Stimulated activated CD4-positive, alpha-beta T cell treated with anti-CD3 and anti-CD28 coated beads, Interleukin-2, amount 100 ng/mL, for 24 hours (primary cell): ENCODE data around the gene DHX38.
A peak's percentile ranks its signal among the peaks of the same experiment; 100 is the strongest.

Experiments used
- DNase-seq, 2 donors: peaks; one replicate each; pipeline ENCODE4 v3.0.0-alpha.2; 2020

DHX38 gene

DNA sequence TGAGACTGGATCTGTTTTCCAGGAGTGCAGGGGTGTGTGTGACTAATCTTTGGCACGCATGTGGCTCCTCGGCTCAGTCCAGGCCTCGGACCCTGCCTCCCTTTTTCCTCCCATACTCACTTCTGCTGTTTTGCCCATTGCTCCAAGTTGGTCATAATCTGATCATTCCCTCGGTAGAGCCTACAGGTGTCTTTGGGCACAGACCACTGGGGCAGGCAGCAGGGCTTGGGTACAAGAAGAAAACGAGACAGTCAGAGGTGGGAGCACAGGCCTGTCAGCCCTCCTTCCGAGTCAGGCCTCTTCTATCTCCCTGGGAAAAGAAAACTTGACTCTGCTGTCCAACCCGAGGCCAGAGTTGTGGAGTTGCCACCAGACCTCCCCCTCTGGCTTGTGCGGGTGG, 29.8 kb downstream of the DHX38 start:
- no peak for DNase-seq

DNA sequence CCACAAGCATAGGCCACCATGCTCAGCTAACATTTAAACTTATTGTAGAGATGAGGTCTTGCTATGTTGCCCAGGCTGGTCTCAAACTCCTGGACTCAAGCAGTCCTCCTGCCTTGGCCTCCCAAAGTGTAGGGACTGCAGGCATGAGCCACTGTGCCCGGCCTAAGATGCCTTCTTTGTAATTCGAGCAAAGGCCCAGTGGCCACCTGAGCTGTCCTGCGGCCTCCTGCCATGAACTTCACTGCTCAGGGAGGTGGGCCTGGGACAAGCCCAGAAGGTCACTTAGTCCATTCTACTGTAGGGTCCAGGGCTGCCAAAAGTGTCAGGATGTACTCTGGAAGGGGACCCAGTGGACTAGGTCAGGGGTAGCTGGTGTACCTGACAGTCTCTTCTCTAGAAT, 30.5 kb downstream of the DHX38 start:
- DNase-seq, result no peak

DNA sequence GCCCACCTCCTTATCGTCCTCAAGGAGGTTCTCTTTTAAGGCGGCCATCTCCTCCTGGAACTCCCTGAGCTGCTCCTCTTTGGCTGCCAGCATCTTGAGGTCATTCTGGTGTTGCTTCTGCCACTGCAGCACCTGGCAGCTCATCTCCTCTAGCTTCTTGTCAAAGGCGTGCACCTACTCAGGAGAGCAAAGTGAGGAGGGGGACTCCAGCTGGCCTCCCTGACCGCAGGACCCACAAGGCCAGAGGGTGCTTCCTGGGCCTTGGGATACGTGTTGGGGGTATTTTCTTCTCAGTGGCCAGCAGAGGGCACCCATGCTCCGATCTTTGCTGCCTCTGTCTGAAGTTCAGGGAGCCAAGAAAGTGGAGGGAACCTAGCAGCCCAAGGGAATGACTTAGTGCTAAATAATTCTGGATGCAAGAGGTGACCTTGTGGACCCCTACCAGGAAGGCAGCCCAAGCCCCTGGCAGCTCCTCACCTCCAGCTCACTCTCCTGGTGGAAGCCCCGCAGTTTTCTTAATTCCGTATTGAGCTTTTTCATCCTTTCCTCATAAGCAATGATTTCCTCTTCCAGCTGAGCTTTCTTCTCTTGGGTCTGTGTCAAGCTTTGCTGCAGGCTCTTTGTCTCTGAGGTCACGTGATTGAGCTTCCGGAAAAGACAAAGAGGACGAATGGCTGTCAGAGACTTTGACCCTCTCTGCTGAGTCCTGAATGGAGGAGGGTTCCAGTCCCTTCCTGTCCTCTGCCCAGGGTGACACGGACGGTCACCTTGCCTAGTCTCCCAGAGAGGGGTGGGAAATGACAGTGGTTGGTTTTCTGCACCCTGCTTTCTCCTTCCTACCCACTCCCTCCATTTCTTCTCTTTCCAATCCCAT, 31.4 kb downstream of the DHX38 start:
- DNase-seq, result peak; percentile 74 to 75

DNA sequence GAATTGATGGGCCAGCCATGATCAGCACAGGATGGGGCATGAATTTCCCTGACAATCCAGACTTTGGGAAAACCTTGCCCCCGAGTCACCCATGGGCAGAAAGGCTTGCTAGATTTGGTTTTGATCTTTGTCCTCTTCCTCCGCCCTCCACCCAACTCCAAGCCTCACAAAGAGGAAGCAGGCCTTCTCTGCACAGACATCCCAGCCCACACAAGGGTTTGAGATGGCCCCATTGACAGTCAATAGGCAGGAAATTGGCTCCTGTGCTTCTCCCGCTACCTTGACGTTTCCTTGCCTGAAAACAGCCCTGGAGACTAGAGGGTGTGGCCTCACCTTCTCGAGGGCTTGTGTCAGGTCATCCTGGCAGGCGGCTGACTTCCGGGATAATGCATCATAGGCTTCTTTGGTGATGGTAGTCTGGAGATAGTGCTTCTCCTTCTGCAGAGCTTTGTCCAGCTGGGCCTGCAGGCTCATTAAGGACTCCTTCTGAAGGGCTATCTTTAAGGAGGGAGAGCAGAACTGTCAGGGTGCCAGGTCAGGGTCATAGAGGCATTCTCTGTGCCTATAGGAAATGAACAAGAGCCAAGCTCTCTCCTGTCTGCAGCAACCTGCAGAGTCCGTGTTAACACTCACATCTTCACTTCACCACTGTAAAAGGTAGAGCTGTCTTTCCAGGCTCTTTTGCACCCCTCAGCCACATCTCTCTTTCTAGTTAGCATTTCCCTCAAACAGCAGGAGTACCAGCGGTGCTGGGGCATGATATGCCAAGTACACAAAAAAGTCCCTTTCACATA, 32.2 kb downstream of the DHX38 start:
- DNase-seq, result no peak

DNA sequence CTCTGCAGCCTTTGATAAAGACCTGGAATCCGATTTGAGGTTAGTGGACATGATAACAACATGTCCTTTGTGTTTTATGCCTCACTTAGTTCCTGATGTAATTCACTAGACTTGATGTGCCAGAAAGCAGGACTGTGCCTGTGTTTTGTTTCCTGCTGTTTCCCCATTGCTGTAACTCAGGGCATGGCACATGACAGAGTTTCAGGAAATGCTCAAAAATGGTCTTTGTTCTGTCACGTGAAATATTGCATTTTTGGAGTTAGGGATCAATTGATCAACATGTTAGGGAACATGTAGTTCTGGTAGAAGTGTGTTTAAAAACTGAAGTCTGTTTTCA, 32.8 kb downstream of the DHX38 start:
- no peak for DNase-seq

DNA sequence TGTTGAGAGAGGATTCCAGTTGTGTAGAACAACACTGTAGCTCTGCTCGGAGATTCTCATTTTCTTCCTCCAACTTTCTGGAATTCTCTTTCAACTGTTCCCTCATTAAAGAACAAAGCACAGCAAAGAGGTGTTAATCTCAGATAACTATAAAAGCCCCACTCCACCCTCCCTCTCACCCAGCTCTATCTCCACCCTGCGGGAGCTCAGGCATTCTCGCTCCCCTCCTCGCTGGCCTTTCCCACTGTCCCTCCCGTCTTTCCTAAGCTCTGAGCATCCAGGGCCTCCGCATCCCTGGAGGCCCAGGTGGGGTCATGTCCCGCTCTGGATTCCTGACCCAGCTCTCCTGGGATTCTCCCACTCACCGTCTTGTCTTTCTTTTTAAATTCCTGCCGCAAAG, 35.1 kb downstream of the DHX38 start:
- no peak for DNase-seq

DNA sequence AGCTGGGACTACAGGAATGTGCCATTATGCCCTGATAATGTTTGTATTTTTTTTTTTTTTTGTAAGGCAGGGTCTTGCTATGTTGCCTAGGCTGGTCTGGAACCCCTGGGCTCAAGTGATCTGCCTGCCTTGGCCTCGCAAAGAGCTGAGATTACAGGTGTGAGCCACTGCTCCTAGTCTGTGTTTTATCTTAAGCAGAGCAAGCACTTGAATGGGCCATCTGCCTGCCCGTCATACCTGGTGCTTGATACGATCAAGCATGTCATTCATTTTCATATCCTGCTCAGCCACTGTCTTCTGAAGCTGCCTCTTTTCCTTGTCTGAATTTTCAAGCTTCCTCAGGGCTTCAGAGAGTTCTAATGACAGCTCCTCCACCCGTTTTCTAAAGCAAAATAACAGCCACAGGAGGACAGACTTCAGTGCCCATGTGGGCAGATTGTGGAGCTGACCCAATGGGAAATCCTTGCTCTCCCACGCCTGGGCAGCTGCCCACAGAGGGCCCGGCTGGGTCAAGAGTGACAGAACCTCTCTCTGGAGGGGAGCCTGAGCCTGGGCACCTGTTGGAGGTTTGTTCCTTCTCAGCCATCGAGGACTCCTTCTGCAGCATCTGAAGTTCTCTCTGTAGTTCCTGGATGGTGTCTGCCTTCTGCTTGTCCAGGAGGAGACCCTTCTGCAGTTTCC, 36.5 kb downstream of the DHX38 start:
- no peak for DNase-seq

DNA sequence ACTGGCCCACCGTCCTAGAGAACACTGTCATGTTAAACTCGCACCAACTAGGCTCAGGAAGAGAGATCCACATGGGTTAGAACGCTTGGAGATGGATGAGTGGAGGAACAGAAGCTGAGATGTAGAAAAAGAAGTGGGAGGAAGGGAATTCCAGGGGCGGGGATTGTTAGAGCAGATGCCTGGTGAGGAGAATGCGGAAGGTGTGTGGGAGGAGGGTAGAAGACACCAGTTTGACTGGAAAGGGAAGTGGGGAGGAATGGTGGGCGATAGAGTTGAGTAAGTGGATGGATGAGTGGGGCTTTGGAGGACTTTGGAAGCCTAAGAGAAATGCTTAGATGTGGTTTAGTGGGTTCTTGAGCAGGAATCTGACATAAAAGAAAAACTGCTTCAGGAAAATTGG, 37.4 kb downstream of the DHX38 start:
- no peak for DNase-seq

DNA sequence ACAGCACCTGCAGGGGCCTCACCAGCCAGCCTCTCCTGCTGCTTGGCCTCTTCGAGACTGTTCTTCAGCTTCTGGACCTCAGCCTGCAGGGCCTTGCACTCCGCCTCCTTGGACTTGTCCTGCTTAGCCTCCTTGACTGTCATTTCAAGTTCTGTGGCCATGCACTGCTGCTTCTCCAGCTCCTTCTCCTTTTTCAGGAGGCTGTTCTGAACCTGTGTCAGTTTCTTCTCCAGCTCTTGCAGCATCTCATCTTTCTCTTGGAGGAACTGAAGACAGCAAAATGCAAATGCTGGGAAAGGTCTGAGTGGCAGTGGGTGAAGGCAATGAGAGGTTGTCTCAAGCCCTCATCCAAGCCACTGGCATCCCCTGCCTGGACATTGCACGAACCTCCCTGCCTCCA, 39.1 kb downstream of the DHX38 start:
- DNase-seq, result no peak

DNA sequence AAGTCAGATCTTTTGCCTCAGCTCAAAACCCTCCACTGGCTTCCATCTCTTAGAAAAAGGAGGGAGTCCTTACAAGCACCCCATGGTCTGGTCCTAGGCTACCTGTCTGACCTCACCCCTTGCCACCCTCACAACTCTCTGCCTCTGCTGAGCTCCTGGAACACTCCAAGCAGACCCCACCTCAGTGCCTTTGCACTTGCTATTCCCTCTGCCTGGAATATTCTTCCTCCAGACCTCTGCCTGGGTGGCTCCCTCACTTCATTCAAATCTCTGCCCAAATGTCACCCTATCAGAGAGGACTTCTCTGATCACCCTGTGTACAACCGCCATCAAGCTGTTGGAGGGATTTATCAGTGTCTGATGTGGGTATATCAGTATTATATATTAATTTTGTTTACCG, 40.9 kb downstream of the DHX38 start:
- no peak for DNase-seq

DNA sequence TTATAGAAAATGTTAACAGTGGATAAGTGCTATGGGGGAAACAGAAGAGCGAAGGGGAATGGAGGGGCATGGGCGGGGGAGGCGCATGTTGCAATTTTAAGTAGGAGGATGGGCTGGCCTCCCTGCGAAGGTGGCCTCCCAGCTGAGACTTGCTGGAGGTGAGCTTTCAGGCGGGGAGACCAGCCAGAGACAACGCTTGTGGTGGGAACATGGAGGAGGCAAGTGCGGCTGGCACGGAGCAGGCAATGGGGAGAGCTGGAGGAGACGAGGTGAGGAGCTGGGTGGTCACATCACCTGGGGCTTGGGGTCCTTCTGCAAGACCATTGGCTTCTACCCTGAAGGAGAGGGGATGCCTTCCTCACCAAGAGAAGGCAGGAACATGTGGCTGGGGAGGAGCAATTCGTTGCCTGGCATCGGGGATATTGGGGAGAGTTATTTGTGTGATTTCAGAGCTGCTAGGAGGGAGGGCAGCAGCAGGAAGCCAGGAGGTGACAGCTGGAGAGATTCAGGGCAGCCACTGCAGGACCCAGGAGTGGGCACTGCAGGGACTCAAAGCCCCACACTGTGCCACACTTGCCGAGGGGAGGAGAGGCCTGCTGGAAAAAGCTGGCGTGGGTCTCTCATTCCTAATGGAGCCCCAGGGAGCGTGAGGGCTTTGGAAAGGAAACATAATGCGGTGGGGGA, 43.9 kb downstream of the DHX38 start:
- no peak for DNase-seq

DNA sequence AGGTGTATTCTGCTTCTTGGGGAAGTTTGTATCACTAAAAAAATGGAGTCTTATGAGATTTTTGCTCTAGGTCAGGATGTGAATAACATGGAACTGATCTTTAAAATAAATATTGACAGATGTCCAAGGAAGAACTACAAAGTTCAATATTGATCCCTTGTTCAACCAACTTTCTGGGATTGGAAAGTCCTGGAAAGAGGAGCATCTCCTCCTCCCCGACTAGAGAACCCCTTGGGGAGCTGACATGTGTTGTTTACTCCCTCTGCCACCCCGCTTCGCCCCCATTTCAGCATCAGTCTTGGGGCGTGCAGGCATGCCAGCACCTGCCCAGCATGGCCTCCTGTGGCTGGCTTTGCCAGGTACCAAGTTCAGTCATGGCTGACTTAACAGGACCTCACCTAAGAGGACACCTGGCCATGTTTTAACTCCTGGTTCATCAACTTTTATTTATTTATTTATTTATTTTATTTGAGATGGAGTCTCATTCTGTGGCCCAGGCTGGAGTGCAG, 44.5 kb downstream of the DHX38 start:
- no peak for DNase-seq

DNA sequence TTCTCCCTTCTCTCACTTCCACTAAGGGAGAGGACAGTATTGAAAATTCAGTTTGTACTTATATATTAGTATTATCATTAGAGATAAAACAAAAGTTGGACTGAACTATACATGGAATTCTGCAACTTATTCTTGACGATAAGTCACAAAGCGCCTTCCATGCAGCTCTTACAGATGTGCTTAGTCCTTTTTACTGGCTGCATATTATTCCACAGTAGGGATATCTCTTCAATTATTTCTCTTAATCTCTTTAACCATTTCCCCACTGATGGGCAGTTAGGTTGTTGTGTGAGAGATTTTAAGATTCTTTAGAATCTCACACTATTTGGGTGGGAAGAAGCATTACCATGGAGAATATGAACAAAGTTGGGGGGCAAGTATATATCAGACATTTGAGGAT, 46.3 kb downstream of the DHX38 start:
- DNase-seq, result no peak

DNA sequence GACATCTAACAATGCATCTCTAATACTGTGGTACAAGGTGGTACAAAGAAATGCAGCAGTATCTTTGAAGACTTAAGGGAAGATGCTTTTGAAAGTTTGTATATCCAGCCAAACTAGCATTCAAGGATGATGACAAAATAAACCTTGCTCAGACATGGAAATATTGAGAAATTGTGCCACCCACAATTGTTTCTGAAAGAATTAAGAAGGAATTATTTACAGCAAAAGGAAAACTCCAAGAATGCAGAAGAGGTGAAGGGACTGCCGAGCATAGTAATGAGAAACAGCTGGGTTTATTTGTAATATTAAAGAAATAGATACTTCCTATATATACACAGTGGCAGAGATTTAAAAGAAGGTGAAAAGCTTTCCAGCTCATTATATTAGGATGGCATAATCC, 48.8 kb downstream of the DHX38 start:
- no peak for DNase-seq

DNA sequence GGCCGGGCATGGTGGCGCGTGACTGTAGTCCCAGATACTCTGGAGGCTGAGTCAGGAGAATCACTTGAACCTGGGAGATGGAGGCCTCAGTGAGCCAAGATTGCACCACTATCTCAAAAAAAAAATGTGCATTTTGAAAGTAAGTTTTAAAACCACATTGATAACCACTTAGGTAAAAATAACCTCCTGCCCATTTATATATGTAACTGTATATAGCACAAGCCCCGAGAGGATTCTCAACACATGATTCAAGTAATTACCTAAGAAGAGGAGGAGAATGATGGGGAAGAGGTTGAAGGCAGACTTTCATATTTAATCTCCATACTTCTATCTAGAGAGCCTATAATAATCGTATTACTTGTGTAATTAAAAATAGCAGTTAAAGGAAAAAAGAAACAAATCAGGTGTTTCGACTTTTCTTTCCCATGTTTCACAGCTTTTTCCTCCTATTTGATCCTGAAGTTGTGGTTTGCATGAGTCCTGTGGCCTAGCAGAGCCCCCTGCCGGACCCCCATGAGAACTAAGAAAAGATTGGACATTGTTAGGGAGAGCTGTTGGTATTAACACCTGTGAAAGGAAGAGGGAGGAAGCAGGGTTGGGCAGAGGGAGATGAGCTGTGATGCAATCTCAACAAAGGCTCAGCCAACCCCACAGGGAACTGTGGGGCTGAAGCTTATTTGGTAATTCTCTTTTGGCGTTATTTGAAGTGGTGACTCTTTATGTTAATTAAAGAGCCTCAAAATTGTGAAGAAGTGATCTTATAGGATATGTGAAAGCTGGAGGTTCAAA, 56.2 kb downstream of the DHX38 start:
- no peak for DNase-seq

DNA sequence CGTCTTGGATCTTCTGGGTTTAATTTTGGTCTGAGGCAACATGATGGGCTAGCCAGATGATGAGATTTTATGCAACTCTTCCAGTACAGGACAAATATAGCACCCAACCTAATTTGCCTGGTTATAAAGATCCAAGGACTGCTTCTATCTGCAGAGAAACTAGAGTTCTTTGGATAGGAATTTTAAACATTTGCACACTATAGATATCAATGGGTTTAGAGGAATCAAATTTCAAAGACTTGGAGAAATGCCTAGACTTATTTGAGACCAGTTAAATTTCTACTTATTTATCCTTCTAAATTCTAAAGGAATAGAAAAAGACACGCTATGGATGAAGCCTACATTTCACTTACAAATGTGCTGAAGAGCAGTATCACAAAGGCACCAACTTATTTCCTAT, 65.7 kb downstream of the DHX38 start:
- no peak for DNase-seq

DNA sequence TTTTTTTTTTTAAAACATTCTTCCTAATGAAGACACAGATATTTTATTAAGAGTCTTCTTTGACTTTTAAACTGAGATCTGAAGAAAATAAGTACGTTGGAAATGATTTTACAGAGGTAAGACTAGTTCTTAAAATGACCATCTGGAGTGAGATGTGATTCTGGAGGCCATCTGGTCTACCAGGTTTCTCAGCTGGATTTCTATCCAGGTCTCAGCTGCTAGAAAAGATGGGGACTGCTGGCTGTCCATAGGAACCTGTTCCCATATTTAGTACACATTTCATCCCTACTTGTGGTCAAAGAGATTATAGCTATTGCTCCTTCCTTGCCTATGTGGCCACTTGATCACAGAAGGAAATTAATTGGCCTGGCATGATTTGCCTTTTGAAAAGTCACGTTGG, 66.2 kb downstream of the DHX38 start:
- DNase-seq, result no peak

DNA sequence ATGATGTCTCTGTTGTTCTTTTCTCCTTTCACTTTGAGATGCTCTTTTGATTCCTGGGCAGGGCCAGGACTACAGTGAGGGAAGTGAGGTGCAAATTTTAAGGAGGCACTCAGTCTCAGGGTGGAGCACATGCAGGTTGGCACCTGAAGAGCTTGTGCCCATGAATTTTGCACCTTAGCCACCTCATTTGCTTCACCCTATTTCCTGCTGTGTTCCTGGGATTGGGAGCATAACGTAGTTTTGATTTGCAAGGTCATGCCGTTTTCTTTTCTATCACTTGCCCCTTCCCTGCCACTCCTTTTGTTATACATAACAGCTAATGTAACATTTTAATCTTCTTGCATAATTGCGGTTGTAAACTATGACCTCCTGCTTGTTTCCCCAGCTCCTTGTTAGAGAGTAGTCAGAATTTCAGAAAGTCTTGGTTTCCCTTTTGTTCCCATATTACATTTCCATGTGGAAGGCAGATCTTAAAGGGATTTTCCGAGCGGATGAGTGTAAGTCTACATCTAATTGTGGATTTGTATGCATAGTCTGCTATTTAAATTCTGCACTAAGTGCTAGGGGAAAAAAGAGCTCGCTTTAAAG, 68.6 kb downstream of the DHX38 start:
- no peak for DNase-seq
